KBM-7 (cell line): Measurements from ENCODE around the gene IFRD1.
A peak's percentile ranks its signal among the peaks of the same experiment; 100 is the strongest.

Experiments used
- DNase-seq: peaks from one replicate; pipeline ENCODE4 v3.0.0-alpha.2; 2015
- in situ Hi-C: fragments of 300-500 bp; cut with MboI; formaldehyde crosslinking; loops from 2 replicates; pipeline ENCODE4 v1.14.3; 2020; ENCODE audit warnings: low sequenced_read_pairs, low pct_unique_long_range_greater_than_20kb, mixed read lengths

IFRD1 gene

DNA sequence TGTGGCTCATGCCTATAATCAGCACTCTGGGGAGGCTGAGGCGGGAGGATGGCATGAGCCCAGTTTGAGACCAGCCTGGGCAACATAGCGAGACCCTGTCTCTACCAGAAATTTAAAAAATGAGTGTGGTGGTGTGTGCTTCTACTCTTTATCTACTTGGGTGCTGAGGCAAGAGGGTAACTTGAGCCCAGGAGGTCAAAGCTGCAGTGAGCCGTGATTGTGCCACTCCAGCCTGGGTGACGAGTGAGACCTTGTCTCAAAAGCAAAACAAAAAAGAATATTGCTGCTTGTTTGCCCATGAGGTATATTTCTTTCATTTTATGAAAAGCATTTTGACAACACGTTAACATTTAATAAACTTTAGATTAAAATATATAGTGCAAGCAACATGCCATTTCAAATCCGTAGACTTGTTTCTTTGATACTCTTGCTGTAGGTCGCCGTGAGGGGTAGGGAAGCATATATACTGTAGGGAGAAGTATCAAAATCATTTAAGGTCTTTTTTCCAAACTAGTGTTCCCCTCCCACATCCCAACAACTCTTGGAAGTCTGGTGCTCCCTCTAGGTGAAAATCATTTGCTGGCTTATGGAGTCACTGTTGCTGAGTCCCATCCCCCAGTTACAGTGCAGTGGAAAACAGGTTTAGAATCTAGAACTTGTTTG lies 26.3 kb downstream of the IFRD1 start:
- in situ Hi-C loops: loop anchor here (25.0 kb wide), 1 partner anchor 714 kb away; no protein-coding TSS in a partner anchor
- DNase-seq: no peak

DNA sequence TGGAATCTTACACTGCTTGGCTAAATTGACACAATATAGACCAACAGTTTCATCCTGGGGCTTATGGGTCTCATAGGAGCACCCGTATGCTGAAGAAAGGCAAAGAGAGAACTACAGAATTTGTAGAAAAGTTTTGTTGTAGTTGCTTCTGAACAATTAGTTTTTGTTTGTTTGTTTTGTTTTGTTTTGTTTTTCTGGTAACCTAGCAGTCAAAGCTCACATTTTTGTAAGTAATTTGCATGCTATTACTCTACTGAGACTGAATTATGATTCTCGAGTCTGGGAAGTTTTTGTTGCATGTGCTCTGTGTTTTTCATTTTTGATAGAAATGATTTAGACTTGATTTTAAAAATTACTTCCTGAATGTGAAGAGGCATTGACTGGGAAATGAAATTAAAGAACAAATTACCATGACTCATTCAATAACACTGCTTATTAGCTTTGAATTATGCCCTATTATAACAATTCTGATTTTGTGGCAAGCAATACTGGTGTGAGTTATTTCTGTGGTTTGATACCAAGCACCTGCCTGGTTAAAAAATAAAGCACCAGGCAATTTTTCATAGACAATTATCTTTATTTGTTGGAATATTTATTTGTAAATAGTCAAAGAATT lies 31.0 kb downstream of the IFRD1 start:
- in situ Hi-C loops: loop anchor here (25.0 kb wide), 1 partner anchor 719 kb away; no protein-coding TSS in a partner anchor
- DNase-seq: no peak

- in situ Hi-C loops: loop anchor here (25.0 kb wide), 1 partner anchor 720 kb away; no protein-coding TSS in a partner anchor
- DNase-seq: no peak
Observed at GRCh38 chr7:112481833-112482670, 31.8 kb downstream of the IFRD1 start.

DNA sequence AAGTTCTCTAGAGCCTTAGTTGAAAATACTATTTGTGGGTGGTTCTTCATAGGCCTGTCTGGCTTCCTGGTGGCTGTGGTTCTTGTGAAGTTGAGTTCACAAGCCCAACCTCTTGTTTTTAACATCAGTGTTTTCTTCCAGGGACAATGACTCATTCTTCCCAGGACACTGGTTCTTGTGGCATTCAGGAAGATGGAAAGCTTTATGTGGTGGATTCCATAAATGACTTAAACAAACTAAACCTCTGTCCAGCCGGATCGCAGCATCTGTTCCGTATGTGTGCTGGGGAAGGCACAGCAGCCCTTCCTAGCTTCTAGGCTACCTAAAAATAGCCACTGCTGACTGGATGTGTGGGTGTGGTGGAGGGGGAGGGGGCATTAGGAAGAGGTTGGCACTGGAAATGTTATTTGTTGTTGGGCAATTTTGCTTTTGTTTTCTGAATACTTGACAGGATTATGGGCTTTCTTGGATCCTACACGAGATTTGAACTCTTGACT lies 34.5 kb downstream of the IFRD1 start:
- in situ Hi-C loops: loop anchor here (25.0 kb wide), 1 partner anchor 722 kb away; no protein-coding TSS in a partner anchor
- DNase-seq: peak; percentile 20

DNA sequence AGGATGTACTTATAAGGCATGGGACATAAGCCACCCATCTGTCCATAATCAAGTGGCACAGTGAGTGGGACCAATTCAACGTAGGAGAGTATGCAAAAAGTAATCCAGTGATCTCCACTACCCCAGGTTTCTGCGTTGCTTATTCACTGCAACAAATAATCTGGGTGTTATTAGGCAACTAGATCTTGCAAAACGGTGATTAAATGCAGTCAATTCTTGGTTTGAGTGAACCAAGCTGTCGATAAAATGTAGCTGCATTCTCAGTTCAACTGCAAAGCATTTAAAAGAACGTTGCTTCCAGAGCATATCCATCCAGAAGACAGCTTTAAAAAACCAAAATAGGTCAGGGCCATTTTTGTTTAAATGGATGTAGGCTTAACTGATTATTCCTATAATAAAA lies 35.5 kb downstream of the IFRD1 start:
- in situ Hi-C loops: loop anchor here (25.0 kb wide), 1 partner anchor 723 kb away; no protein-coding TSS in a partner anchor
- DNase-seq: no peak

- in situ Hi-C loops: loop anchor here (25.0 kb wide), 1 partner anchor 725 kb away; no protein-coding TSS in a partner anchor
- DNase-seq: no peak
Observed at GRCh38 chr7:112487457-112488263, 37.4 kb downstream of the IFRD1 start.

- in situ Hi-C loops: loop anchor here (25.0 kb wide), 1 partner anchor 726 kb away; no protein-coding TSS in a partner anchor
- DNase-seq: no peak
Observed at GRCh38 chr7:112488264-112488552, 37.9 kb downstream of the IFRD1 start.

DNA sequence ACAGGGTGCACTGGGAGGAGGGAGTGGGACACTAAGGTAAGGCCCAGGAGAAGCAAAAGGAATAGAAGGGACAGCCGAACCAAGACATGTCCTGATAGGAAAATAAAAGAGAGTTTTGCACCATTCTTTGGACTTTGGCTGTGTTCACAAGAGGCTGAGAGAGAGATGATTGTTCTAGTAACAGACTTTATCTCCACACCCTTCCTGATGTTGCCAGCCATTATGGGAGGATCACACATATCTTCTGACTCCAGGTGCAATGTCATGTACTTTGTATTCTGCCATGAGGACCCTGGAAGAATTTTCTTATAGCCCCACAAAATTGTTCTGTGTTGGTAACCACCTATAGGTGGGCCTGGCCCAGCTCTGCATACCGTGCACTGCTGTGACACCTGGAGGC lies 41.9 kb downstream of the IFRD1 start:
- in situ Hi-C loops: loop anchor here (25.0 kb wide), 1 partner anchor 730 kb away; no protein-coding TSS in a partner anchor
- DNase-seq: no peak

- DNase-seq: no peak
- in situ Hi-C loops: loop anchor here (25.0 kb wide), 1 partner anchor 732 kb away; no protein-coding TSS in a partner anchor
Observed at GRCh38 chr7:112494656-112495055, 44.4 kb downstream of the IFRD1 start.

- in situ Hi-C loops: loop anchor here (25.0 kb wide), 1 partner anchor 733 kb away; no protein-coding TSS in a partner anchor
- DNase-seq: no peak
Observed at GRCh38 chr7:112495156-112495788, 45.0 kb downstream of the IFRD1 start.

DNA sequence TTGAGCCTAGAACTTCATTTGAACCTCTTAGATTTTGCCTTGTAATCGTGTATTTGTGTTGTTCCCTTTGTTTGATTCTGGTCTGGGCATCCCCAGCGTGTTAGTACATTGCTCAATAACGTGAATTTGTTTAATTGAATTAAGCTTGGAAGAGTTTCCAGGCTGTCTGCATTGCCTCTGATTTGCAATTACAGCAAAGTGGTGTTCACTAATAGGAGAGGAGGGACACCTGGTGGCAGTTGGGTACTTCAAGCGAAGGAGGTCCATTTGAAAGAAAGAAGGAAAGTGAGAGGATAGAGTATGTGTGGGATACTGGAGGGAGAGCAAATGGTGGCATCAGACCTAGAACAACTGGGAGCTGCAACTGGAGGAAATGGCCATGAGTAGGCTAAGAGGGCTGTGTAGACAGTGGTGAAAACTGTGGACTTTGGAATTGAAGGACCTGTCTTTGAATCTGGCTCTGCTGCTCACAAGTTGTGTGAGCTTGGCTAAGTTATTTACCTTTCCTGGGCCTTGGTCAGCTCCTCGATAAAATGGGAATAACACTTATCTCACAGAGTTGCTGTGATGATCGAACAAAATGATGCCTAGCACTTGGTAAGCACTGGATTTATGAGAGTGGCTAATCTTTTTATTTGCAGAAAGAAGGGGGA lies 45.7 kb downstream of the IFRD1 start:
- DNase-seq: peak; percentile 54
- in situ Hi-C loops: loop anchor here (25.0 kb wide), 1 partner anchor 734 kb away; no protein-coding TSS in a partner anchor

- DNase-seq: no peak
- in situ Hi-C loops: loop anchor here (25.0 kb wide), 1 partner anchor 735 kb away; no protein-coding TSS in a partner anchor
Observed at GRCh38 chr7:112497481-112497880, 47.2 kb downstream of the IFRD1 start.

DNA sequence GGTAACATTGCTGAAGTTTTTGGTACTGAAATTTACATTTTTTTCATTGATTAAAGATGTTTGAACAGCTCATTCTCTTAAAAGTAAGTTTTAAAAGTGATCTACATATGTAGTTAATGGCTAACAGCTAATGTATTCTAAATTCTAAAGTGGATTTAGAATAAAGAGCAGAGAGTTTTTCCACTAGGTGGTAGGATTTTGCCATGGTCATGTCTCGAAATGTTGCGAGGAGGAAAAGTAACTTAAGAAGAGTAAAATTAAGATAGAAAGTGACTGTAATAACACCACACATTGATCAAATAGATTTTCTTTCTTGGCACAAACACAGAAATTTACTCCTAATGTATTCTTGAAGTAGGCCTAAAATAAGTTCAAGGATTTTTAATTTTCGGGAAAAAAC lies 50.4 kb downstream of the IFRD1 start:
- DNase-seq: no peak
- in situ Hi-C loops: no loop called here

DNA sequence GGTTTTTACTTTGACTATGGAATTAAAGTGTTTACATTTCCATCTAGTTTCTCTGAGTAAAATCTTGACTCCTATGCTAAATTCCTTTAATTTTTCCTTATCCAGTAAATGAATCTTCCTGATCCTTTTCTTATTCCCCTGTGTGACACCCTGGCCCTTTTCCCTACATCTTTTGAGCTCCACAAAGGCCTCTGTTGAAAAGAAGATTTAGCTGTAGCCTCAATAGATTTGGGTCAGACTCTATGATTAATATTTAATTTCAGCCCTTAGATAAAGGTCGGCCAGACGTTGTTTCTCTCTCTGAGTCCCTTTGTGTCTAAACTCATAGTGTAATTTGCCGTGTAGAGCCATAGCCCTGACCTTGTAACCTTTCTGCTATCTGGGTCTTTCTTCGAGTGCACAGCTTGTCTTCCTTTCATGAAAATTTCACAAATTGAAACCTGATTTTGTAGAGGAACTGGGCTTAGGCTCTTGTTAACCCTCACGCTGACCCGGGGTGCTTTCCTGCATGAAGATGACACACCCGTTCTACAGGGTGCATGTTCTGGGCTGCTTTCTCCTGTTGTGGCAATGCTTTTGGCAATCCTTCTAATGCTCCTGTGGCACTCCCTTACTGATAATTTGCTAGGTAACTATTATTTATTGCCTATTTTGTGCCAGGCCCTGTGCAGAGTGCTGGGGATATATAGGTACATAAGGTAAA lies 51.7 kb downstream of the IFRD1 start:
- in situ Hi-C loops: no loop called here
- DNase-seq: no peak

GRCh38 chr7:112502700-112503099 lies 52.4 kb downstream of the IFRD1 start:
- in situ Hi-C loops: no loop called here
- DNase-seq: no peak

- no peak for DNase-seq
- in situ Hi-C loops: no loop called here
Observed at GRCh38 chr7:112503361-112503972, 53.2 kb downstream of the IFRD1 start.
